ENCODE results near the gene ENSA.

- TF ChIP-seq POLR2A (IDR thresholded peaks at IDR 0.05) = no peak
- TF ChIP-seq, protein P1, sequence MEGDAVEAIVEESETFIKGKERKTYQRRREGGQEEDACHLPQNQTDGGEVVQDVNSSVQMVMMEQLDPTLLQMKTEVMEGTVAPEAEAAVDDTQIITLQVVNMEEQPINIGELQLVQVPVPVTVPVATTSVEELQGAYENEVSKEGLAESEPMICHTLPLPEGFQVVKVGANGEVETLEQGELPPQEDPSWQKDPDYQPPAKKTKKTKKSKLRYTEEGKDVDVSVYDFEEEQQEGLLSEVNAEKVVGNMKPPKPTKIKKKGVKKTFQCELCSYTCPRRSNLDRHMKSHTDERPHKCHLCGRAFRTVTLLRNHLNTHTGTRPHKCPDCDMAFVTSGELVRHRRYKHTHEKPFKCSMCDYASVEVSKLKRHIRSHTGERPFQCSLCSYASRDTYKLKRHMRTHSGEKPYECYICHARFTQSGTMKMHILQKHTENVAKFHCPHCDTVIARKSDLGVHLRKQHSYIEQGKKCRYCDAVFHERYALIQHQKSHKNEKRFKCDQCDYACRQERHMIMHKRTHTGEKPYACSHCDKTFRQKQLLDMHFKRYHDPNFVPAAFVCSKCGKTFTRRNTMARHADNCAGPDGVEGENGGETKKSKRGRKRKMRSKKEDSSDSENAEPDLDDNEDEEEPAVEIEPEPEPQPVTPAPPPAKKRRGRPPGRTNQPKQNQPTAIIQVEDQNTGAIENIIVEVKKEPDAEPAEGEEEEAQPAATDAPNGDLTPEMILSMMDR (IDR thresholded peaks at IDR 0.05) = no peak
These were observed 49.3 kb downstream of the ENSA start for GRCh38 chr1:150579945-150580642.

Data from adrenal gland (tissue), 5 donors.